Neural progenitor cell (in vitro differentiated cells): ENCODE data around the gene KLRF1.

Experiments used
- EZH2phosphoT487 ChIP-seq: fragments of 200-600 bp; sonication (generic); IDR thresholded peaks from 2 replicates; pipeline ENCODE4 v1.6.1; 2017; ENCODE audit warnings: antibody characterized with exemption
- TF ChIP-seq, protein P1 (sequence below): fragments of 200-600 bp; sonication (generic); IDR thresholded peaks from 2 replicates; pipeline ENCODE4 v1.5.1; 2017; ENCODE audit warnings: antibody characterized with exemption, mild to moderate bottlenecking

DNA sequence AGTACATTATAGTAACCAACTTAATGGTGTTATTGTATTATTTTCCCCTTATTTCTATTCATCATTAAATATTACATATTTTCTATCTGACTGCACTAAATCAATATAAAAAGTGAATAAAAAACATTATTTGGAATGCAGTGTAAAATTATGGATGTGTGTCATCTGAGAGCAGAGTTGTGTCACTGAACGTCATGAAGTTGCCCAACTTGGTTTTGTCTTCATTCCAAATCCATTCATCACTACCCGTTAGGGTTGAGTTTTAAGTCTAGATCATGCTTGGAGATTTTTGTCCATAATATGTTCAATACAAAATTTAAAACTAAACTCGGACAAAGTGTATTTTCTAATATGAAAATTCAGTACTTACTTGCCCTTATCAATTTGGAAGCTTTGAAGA, 16.1 kb downstream of the KLRF1 start:
- TF ChIP-seq, protein P1, sequence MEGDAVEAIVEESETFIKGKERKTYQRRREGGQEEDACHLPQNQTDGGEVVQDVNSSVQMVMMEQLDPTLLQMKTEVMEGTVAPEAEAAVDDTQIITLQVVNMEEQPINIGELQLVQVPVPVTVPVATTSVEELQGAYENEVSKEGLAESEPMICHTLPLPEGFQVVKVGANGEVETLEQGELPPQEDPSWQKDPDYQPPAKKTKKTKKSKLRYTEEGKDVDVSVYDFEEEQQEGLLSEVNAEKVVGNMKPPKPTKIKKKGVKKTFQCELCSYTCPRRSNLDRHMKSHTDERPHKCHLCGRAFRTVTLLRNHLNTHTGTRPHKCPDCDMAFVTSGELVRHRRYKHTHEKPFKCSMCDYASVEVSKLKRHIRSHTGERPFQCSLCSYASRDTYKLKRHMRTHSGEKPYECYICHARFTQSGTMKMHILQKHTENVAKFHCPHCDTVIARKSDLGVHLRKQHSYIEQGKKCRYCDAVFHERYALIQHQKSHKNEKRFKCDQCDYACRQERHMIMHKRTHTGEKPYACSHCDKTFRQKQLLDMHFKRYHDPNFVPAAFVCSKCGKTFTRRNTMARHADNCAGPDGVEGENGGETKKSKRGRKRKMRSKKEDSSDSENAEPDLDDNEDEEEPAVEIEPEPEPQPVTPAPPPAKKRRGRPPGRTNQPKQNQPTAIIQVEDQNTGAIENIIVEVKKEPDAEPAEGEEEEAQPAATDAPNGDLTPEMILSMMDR, result no peak
- TF ChIP-seq EZH2phosphoT487, result no peak
